Measurements from ENCODE around the gene ETV4.

The ETV4 gene

GRCh38 chr17:43530288-43531081 is 15.7 kb downstream of the ETV4 start:
- no peak overlapping the region for H3K4me3 ChIP-seq
- peak overlapping the region in 8 of 11 experiments; percentile 7 to 61 (median 34); a peak in 8 of 22 replicates for H3K9ac ChIP-seq

GRCh38 chr17:43529947-43530287 is 16.2 kb downstream of the ETV4 start:
- Histone ChIP-seq H4K20me1 (peaks cover 0 to 53% (median 21%) of the 10 kb centered on the region in 11 experiments; a peak in 14 of 22 replicates), H3K4me1 (peaks cover 21 to 32% (median 26%) of the 10 kb centered on the region in 10 experiments), H3K36me3 (peaks cover 35 to 48% (median 38%) of the 10 kb centered on the region in 11 experiments), H3K9me3 (replicated peaks in 1 of 11) (no peaks in the 10 kb centered on the region), H3K27ac (peak overlapping the region in 10 of 11 experiments; percentile 13 to 71 (median 50); a peak in 19 of 22 replicates), H3K9ac (peak overlapping the region in 8 of 11 experiments; percentile 7 to 61 (median 34); a peak in 8 of 22 replicates), H3K4me2 (peak overlapping the region; percentile 61 to 86 (median 76)), H3K27me3 (no peaks in the 10 kb centered on the region), H3K4me3 (no peak overlapping the region; a peak in 1 of 20 replicates)
- TF ChIP-seq Cebpa-rat (IDR thresholded peaks at IDR 0.05) = no peak

More at GRCh38 chr17:43530288-43531081, 15.7 kb downstream of the ETV4 start:
- H3K9me3 ChIP-seq (replicated peaks in 1 of 11) = no peaks in the 10 kb centered on the region
- peaks cover 0 to 49% (median 21%) of the 10 kb centered on the region in 11 experiments; a peak in 12 of 22 replicates for H4K20me1 ChIP-seq
- H3K36me3 ChIP-seq = peaks cover 30 to 43% (median 32%) of the 10 kb centered on the region in 11 experiments
- TF ChIP-seq Cebpa-rat (IDR thresholded peaks at IDR 0.05) = no peak
- H3K4me1 ChIP-seq = peaks cover 22 to 38% (median 31%) of the 10 kb centered on the region in 10 experiments
- peak overlapping the region; percentile 61 to 86 (median 76) for H3K4me2 ChIP-seq
- H3K27ac ChIP-seq = peak overlapping the region in 10 of 11 experiments; percentile 13 to 71 (median 50); a peak in 18 of 22 replicates
- H3K27me3 ChIP-seq = no peaks in the 10 kb centered on the region

DNA sequence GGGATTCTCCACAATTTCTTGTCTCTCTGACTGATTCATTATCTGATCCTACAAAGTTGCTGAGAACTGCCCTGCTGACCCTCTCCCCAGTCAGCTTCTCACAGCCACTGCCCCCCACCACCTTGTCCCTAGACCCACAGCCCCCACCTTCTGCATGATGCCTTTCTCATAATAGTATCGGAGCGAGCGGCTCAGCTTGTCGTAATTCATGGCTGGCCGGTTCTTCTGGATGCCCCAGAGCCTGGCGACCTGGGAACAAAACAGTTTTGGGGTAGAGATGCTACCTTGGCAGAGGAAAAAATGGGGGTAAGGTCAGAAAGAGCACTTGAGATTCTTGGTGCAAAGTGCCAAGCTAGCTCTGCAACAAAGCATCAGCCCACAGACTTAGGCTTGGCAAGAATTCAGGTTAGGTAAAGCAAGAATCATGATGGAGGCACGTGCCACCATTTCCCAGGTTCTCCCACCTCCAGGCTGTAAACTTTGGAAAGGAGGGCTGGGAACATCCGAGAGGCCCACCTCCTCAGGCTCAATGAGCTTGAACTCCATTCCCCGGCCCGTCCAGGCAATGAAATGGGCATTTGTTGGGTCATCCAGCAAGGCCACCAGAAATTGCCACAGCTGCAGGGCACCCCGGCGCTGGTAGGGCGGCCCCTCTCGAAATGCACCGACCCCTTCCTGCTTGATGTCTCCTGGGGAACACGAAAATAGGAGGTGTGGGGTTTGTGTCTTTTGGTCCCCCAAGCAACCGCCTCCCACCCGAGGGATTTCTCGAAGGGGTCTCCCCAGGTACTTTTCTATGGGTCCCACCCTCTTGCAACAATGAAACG is 16.9 kb downstream of the ETV4 start:
- Histone ChIP-seq H3K4me2 (peak overlapping the region; percentile 61 to 86 (median 76); a peak in 21 of 22 replicates), H4K20me1 (peaks cover 0 to 55% (median 21%) of the 10 kb centered on the region in 11 experiments; a peak in 14 of 22 replicates), H3K36me3 (peaks cover 42 to 56% (median 45%) of the 10 kb centered on the region in 11 experiments), H3K4me1 (peaks cover 21 to 30% (median 25%) of the 10 kb centered on the region in 10 experiments), H3K27me3 (no peaks in the 10 kb centered on the region), H3K27ac (peak overlapping the region in 4 of 11 experiments; percentile 53 to 71 (median 58); a peak in 7 of 22 replicates), H3K9ac (0 out of 22 replicates have a peak overlapping the region, but pooled peaks of 1 of the 11 experiments have one; percentile 18), H3K4me3 (no peak overlapping the region; a peak in 1 of 20 replicates), H3K9me3 (replicated peaks in 1 of 11) (no peaks in the 10 kb centered on the region)
- TF ChIP-seq Cebpa-rat (IDR thresholded peaks at IDR 0.05) = no peak

DNA sequence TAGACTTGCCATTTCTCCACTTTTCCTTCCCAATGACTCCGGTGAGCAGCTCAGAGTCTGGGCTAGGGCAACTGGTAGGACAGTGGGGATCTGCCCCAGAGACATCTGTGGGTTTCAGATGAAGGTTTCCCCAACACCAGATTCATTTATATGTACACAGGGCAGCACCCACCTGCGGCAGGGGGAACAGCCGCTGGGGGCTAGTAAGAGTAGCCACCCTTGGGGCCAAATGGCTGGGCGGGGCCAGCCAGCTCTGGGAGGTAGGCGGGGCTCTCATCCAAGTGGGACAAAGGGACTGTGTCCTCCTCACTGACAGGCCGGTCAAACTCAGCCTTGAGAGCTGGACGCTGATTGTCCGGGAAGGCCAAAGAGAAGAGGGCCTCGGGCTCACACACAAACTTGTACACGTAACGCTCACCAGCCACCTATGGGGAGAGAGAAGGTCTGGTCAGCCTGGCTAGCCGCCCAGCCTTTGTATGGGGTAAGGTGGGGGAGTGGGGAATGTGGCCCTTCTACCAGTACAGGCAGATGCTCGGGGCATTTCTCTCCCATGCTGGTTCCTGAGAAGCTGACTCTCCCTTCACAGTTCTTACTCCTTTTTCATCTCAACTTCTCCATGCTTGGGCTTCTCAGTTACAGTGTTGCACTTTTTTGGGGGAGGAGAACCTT is 17.7 kb downstream of the ETV4 start:
- Histone ChIP-seq H3K4me3 (no peak overlapping the region), H3K27me3 (no peaks in the 10 kb centered on the region), H3K9me3 (replicated peaks in 1 of 11) (no peaks in the 10 kb centered on the region), H3K36me3 (peaks cover 50 to 63% (median 53%) of the 10 kb centered on the region in 11 experiments), H3K4me1 (peaks cover 21 to 30% (median 25%) of the 10 kb centered on the region in 10 experiments), H4K20me1 (peaks cover 0 to 62% (median 21%) of the 10 kb centered on the region in 11 experiments; a peak in 14 of 22 replicates), H3K9ac (no peak overlapping the region), H3K27ac (0 out of 22 replicates have a peak overlapping the region, but pooled peaks of 1 of the 11 experiments have one; percentile 6), H3K4me2 (no peak overlapping the region)
- TF ChIP-seq Cebpa-rat (IDR thresholded peaks at IDR 0.05) = no peak

GRCh38 chr17:43526886-43527648 is 19.1 kb downstream of the ETV4 start:
- Histone ChIP-seq H3K9me3 (replicated peaks in 1 of 11) (no peaks in the 10 kb centered on the region), H3K4me3 (no peak overlapping the region), H3K27me3 (no peaks in the 10 kb centered on the region), H3K27ac (no peak overlapping the region; a peak in 1 of 22 replicates), H3K36me3 (peaks cover 64 to 77% (median 66%) of the 10 kb centered on the region in 11 experiments), H3K4me1 (peaks cover 21 to 30% (median 25%) of the 10 kb centered on the region in 10 experiments), H4K20me1 (peaks cover 0 to 70% (median 21%) of the 10 kb centered on the region in 11 experiments; a peak in 14 of 22 replicates), H3K4me2 (no peak overlapping the region), H3K9ac (no peak overlapping the region; a peak in 1 of 22 replicates)
- no peak for TF ChIP-seq Cebpa-rat (IDR thresholded peaks at IDR 0.05)

- H3K4me2 ChIP-seq = no peak overlapping the region
- no peaks in the 10 kb centered on the region for H3K27me3 ChIP-seq
- no peak overlapping the region for H3K9ac ChIP-seq
- H3K27ac ChIP-seq = no peak overlapping the region
- H3K4me3 ChIP-seq = no peak overlapping the region
- peaks cover 9 to 16% (median 12%) of the 10 kb centered on the region in 10 experiments for H3K4me1 ChIP-seq
- no peak for TF ChIP-seq Cebpa-rat (IDR thresholded peaks at IDR 0.05)
- H3K9me3 ChIP-seq (replicated peaks in 1 of 11) = no peaks in the 10 kb centered on the region
- peaks cover 84 to 96% (median 86%) of the 10 kb centered on the region in 11 experiments for H3K36me3 ChIP-seq
- peaks cover 0 to 79% (median 27%) of the 10 kb centered on the region in 11 experiments; a peak in 16 of 22 replicates for H4K20me1 ChIP-seq
These were observed 21.1 kb downstream of the ETV4 start for GRCh38 chr17:43524945-43525575.

GRCh38 chr17:43521389-43521788 is 24.8 kb downstream of the ETV4 start:
- Histone ChIP-seq H3K9ac (no peak overlapping the region), H4K20me1 (peaks cover 0 to 67% (median 21%) of the 10 kb centered on the region in 11 experiments; a peak in 15 of 22 replicates), H3K4me2 (no peak overlapping the region), H3K36me3 (peaks cover 99 to 100% (median 100%) of the 10 kb centered on the region in 11 experiments), H3K9me3 (replicated peaks in 1 of 11) (no peaks in the 10 kb centered on the region), H3K27me3 (no peaks in the 10 kb centered on the region), H3K27ac (no peak overlapping the region), H3K4me3 (no peak overlapping the region), H3K4me1 (peaks cover 0 to 15% (median 2%) of the 10 kb centered on the region in 10 experiments; a peak in 9 of 20 replicates)
- TF ChIP-seq Cebpa-rat (IDR thresholded peaks at IDR 0.05) = no peak
